Right lung (tissue), 5 donors: Measurements from ENCODE around the gene ZCCHC24. TPM values are rescaled to one million over a fixed set of nuclear protein-coding genes. Genes with fewer than 3 reads are reported as not detected.
A peak's percentile ranks its signal among the peaks of the same experiment; 100 is the strongest.

Experiments
- DNase-seq, 2 donors: peaks; one replicate each; pipeline ENCODE4 v3.0.0-alpha.2; 2013
- polyA plus RNA-seq, 5 donors: library from polyadenylated mRNA; unstranded; fragments of 120-200 nt; gene quantifications; one replicate each; pipeline versions ENCODE4 v1.2.1 to v1.2.3, GENCODE V29; 2013; ENCODE audit warnings: inconsistent platforms in 1 of 5, low replicate concordance in 1 of 5; ENCODE audit not compliant: insufficient read length in 5 of 5, insufficient read depth in 1 of 5

The ZCCHC24 gene
- polyA plus RNA-seq, 5 donors: 29.1 to 43.8 (median 35.2) TPM

DNA sequence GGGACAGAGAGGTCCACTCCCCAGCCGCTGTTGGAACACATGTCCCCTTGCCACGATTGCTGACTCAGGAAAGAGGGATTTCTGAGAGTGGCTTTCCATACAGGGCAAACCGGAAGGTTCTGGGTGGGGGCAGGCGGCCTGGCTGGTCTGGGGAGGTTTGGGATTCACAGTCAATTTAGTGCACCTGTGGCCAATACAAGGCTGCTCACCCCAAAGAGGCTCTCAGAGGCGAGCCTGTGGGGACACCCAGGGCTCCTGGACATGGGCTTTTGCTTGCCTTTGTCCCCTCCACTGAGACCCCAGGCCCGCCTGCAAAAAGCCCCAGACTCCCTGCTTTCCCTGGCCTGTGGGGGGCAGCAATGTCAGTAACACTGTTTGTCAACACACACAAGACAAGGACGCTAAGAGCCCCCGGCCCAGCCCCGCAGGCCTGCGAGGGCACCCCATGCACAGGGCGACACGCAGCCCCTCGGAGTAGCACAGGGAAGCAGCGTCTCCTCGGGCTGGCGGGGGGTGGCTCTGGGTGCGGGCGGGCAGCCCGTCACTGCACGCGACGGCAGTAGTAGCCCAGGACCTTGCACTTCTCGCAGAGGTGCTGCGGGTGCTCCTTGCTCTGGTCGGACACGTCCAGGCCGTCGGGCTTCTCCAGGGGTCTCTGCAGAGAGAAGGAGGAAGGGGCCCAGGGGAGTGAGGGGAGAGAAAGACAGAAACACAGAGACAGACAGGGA, 59.5 kb downstream of the ZCCHC24 start:
- no peak for DNase-seq

DNA sequence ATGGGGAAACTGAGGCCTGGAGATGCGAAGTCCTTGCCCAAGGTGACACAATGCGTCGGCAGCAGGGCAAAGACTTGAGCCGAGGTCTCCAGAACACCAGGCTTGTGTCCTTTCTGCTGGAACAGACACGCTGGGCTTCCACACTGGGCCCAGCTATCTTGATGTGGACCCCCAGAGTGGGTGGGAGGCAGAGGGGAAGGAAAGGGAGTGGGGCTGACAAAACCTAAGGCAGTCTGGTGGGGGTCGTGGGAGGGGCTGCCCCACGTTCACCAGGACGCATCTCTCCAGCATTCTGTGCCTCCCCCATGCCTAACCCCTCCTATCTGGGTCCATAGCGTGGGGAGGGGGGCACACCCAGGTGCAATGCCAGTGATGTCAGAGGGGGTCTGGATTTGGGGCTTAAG, 60.0 kb downstream of the ZCCHC24 start:
- DNase-seq: no peak

DNA sequence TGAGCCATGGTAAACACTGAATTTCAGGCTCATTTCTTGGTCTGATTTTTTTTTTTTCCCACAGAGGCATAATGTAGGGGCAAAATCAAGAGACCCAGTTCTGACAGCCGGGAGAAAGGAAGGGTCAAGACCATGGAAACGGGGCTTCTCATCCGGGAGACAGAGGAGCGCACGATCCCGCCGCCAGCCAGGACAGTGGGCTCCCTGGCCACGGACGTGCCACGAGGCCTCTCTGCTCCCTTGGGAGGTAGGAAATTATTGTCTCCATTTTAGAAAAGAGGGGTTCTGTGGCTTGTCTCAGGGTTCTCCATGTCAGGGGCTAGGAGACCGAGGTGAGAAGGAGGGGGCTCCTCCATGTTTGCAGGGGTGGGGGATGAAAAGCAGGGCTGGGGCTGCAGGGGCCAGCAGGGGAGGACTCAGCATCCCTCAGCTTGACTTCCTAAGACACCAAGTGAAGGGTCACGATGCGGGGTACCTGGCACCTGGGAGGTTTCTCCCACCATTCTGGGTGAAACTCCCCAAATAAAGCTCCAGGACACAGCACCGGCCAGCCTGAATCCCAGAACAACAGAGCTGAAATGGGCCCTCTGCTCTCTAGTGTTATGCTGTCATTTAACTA, 60.5 kb downstream of the ZCCHC24 start:
- no peak for DNase-seq

DNA sequence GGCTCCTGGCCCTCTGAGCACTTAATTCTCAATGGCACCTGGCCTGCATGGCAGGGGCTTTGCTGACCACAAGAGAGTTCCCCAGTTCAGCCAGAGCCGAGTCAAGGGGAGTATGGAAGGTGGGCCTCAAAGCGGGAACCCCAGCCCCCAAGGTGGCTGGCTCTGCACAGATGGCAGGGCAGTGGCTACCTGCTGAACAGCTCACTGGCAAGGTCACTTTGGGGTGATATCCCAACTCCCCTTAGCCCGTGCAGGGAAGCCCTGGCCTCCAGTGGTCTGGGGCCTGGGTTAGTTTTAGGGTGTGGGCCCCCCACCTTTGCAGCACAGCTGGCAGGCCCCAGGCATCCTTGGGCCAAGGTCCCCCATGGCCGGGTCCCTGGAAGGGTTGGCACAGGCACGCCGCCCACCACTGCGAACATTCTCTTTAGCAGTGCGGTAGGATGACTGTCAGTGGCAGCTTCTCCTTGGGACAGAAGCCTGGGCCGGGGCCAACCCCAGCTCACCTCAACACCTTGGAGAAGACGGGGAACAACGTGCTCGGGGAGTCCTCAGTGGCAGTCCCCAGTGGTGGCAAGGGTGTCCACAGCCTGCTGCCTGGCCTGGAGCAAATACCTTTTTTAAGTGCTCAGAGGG, 61.3 kb downstream of the ZCCHC24 start:
- DNase-seq: no peak

DNA sequence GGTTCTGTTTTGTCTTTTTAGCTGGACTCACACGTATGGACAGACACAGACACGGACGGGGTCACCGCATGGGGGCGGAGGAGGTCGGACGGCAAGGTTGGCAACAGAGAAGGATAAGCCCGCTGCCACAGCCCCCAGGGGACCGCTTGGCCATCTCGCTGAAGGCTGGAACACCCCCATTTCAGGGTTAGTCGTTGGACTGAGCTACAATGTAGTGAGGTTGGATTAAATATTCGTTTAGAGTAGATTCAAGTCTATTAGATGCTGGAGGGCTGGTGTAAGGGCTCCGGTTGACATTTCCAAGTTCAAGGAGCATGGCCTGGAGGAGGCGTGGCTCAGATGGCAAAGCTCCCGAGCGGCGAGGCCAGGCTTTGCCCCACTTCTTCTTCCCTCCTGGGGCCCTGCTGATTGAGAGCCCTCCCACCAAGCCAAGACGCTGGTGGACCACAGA, 62.9 kb downstream of the ZCCHC24 start:
- no peak for DNase-seq

DNA sequence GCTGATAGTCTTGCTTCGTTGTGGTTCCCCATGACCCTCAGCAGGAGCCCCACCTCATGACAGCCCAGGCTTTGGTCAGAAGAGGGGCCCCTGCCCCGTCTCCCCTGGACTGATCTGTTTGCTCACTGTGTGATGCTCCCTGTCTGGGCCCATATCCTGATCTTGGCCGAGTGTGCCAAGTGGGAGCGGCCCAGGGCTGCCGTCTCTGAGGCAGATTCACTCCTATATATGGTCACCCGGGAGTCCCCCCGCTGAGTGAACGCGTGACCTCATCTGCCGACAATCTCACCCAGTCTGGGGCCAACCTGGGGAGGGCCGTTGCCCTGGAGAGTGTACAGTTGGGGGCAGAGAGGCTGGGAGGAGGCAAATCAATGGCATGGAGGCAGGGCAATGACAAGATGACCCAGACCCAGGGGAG, 63.6 kb downstream of the ZCCHC24 start:
- peak in 1 of 2 donors; percentile 55 for DNase-seq

DNA sequence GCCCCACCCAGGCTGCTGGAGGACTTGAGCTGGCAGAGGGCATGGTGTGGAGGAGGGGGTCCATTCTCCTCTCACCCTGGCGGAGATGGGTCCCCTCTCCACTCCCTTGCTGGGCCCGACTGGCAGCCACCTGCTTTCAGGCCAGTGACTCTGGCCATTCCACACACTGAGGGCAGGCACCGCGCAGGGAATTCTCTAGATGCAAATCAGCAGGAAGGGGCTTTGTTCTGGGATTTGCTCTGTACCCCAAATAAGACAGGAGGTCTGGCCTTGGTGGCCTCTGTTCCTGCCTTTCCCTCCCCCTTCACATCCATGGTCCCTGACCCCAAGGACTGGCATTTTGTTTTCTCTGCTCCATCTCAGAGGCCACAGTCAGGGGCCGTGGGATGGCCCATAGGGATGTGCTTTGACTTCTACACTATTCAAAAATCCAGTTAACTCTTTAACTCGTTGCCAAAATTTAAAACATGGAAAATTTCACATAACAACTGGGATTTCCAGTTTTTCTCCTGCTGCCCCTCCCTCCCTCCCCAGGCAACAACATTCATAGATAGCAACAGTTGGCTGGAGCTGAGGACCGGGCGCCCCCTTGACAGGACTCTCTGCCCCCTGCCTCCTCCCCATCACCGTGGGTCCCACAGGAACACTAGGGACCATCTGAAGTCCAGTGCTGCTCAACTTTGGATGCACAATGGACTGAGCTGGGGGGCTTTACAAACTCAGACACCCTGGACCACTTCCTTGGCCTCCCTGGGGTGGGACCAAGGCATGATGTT, 64.3 kb downstream of the ZCCHC24 start:
- no peak for DNase-seq

DNA sequence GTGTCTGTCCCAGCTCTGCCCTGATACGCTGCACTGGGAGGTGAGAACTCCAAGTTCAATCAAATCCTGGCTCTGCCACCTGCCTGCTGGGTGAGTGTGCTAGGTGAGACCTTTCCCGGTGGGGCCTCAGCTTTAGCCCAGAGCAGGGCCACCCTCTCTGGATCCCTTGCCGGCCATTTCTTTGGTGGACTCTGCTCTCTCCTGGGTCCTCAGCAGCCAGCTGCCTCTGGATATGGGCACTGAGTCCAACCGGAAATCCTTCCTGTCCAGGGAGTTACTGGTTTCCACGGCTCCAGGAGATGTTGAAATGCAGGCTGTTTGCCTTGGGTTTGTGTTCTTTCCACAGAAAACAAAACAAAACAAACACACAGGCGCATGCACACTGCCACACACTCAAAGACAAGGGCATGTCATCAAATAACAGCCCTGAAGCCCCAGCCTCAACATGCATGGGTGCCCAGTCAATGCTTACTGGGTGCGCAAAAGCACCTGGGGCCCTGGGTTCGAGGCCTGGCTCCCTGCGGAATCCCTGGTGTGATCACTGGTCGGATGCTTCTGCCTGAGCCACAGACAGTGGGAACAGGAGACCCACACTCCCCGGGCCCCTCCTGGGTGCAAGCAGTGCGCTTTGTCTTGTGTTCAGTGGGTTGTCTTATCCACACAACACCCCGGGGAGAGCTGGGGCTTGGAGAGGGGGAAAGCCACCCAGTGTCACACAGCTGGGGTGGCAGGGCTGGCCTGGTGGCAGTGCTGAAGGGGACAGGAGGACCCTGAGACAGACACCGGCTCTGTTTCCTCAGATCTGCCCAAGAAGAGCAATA, 65.1 kb downstream of the ZCCHC24 start:
- peak in 1 of 2 donors; percentile 80 for DNase-seq

DNA sequence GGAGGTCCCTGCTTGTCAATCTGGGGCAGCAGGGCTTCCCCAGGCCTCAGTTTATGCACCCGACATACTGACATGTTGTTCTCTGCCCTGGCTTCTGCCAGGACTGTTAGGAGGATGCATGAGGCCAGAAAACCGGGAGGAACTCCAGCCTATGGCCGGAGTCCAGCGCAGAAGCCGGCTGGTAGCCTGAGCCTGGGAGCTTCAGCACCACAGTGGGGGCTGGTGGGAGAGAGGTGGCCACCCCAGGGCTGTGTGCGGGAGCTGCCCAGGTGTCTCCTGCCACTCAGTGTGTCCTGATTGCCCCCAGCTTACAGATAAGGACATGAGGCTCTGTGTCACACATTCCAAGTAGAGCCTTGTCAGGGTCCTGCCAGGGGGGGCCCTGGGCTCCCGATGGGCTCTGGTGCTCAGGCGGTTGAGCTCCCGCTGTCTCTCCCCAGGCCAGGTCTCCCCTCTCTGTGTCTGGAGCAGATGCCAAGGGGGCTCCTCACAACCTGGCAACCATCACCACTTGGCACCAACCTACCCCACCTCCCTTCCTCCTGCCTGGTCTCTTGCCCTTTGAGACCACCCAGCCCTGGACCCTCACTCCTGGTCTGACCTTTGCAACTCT, 65.8 kb downstream of the ZCCHC24 start:
- peak in 1 of 2 donors; percentile 39 for DNase-seq

DNA sequence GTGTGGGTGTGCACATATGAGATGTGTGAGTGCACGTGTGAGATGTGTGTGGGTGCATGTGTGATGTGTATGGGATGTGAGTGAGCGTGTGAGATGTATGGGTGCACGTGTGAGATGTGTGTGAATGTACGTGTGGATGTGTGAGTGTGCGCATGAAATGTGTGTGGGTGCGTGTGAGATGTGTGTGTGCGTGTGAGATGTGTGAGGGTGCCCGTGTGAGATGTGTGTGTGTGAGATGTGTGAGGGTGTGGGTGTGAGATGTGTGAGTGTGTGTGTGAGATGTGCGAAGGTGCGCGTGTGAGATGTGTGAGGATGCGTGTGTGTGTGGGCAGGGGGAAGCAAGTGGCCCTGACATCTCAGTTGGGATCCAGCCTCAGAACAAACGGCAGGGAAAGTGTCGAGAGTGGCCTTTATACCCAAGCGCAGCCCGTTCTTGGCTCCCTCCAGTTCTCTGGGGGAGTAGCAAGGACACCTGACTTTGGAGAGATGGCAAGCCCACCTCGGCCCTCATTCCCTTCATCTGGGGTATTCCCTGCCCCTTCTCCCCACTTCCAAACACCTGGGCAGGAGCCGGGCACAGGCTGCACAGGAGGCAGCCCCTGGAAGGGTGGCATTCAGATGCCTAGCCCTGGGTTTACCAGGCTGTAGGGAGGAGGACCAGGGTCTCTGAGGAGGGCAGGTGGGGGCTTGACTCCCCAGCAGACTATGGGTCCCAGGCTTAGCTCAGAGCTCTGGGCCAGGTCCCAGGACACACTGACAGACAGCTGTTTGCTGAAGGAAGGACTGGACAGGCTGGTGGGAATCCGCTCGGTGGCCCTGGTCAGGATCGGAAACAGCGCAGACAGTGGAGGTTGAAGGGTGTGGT, 66.5 kb downstream of the ZCCHC24 start:
- DNase-seq: no peak

DNA sequence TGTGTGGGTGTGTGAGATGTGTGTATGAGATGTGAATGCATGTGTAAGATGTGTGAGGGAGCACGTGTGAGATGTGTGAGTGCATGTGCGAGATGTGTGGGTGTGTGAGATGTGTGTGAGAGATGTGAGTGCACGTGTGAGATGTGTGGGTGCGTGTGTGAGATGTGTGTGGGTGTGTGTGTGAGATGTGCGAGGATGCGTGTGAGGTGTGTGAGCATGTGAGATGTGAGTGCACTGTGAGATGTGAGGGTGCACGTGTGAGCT, 67.1 kb downstream of the ZCCHC24 start:
- no peak for DNase-seq

DNA sequence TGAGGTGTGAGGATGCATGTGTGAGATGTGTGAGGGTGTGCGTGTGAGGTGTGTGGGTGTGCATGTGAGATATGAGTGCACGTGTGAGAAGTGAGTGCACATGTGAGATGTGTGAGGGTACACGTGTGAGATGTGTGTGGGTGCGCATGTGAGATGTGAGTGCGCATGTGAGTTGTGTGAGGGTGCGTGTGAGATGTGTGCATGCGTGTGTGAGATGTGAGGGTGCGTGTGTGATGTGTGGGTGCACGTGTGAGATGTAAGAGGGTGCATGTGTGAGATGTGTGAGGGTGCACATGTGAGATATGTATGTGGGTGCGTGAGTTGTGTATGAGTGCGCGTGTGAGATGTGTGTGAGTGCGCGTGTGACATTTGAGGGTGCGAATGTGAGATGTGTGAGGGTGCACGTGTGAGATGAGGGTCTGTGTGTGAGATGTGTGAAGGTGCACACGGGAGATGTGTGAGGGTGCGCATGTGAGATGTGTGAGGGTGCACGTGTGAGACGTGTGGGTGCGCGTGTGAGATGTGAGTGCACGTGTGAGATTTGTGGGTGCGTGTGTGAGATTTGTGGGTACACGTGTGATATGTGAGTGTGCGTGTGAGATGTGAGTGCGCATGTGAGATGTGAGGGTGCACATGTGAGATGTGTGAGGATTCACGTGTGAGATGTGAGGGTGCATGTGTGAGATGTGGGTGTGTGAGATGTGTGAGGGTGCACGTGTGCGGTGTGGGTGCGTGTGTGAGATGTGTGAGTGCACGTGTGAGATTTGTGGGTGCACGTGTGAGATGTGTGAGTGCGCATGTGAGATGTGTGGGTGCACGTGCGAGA, 67.7 kb downstream of the ZCCHC24 start:
- DNase-seq: no peak

DNA sequence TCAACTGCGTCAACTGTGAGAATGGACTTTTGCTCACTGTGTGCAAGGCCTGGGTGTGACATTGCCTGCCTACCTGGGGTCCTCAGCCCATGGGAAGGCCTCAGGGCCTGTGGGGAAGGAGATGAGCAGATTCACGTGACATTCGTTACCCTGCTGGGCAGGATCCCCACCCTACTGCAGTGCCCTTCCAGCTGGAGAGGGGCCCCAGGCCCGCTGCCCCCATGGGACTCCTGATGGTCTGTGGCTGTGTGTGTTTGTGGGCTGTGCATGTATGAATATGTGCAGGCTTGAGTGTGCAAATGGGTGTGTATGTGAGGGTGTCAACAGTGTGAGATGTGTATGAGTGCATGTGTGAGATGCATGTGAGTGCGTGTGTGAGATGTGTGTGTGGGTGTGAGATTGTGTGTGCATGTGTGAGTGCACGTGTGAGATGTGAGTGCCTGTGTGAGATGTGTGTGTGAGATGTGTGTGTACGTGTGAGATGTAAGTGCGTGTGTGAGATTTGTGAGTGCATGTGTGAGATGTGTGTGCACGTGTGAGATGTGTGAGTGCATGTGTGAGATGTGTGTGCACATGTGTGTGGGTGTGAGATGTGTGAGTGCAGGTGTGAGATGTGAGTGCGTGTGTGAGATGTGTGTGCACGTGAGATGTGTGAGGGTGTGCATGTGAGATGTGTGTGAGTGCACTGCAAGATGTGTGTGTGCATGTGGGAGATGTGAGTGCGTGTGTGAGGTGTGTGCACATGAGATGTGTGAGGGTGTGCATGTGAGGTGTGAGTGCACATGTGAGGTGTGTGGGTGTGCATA, 68.5 kb downstream of the ZCCHC24 start:
- no peak for DNase-seq

DNA sequence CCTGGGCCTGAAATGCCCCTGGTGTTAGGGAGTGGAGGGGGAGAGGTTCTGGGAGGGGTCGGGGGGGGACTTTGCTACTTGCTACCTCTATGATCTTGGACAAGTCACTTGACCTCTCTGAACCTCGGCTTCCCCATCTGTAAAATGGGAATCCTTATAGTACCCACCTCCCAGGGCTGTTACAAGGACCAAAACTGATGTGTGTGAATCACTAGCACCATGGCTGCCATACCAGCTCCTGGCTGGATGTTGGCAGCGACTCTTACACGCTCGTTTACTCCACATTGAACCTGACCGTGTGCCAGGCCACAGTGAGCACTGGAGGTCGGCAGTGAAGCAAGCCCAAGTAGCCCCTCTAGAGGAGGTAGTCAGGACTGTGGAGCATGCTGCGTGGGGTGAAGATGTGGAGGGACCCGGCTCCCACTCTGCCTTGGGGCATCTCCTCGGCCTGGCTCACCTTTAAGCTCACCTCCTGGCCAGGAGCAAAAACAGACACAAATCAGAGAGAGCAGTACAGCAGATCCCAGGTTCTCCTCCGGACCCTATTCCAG, 69.3 kb downstream of the ZCCHC24 start:
- no peak for DNase-seq

DNA sequence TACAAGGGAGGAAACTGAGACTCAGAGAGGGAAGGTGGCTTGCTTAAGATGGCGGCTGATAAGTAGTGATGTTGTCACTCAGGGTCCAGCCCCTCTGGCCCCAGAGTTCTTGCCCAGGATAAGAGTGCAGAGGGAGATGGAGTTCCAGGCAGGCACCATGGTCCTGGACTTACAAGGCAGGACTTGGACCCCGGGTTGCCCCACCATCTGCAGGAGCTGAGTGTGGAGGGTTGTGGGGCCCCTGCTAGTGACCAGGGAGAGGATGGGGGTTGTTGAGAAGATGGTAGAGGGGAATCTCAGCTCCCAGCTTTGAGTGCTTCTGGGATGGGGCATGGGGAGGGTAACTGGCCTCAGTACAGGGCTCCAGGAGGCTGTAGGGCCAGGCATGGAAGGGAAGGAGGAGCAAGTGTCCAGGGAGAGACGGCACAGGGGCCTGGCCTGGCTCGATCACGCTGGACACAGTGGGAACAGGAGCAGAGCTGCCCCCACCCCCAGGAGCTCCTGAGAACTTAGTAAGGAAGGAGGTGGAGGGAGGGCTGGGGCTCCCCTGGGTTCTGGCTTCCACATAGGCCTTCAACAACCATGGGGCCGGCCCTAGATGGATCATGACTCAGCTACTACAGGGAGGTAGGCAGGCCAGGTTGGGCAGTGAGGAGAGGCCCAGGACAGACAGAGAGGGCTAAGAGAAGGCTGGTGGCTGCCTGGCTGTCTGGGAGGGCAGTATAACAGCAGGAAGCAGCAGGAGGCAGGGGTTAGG, 69.9 kb downstream of the ZCCHC24 start:
- no peak for DNase-seq

DNA sequence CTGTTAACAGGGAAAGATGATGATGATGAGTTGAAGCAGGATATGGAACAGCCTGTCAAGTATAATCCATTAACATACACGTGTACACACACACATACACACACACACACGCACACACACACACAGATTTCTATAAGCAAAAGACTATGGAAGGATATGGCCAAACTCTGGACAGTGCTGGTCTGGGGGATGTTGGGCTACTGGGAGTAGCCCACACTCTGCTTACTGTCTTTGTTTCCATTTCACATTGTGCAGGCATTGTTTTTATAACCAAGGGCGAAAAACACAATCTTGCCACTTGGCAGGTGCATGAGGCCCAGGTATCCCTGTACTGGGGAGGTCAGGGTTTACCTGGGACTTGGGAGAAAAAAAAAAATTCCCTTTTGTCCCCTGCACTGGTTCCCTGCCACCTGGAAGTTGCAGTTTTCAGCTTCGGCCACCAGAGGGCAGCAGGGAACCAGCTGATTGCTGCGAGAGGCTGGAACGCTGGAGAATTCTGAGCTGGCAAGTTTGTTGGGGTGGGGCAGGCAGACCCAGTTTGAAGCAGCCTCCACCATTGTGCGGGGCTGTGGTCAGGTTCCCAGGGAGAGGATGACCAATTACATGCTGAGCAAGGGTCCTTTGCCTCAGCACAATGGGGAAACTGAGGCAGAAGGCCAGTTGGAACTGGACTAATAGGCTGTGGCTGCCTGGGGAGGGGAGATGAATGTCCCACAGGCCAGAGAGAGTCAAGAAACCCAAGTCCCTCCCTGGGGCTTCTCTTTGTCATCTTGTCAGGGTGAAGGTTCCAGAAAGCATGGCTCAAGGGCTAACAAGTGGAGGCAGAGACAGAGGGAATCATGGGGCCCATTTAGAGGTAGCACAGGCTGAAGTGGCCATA, 70.9 kb downstream of the ZCCHC24 start:
- DNase-seq: peak; percentile 64 to 75
